A549 (cell line): Measurements from ENCODE around the gene SKAP1.

Experiments used
- POLR2A ChIP-seq: IDR thresholded peaks from 2 replicates; pipeline ENCODE4 v1.6.1; 2012; ENCODE audit warnings: mild to moderate bottlenecking, low read length
- SMC3 ChIP-seq: fragments of >200 bp; sonication (Bioruptor Twin); formaldehyde crosslinking; IDR thresholded peaks from 3 replicates; pipeline ENCODE4 v1.6.1; 2018; ENCODE audit warnings: inconsistent platforms
- ZFP36 ChIP-seq: fragments of 450-650 bp; IDR thresholded peaks from 2 replicates; pipeline ENCODE4 v1.6.1; 2014; ENCODE audit warnings: borderline replicate concordance; ENCODE audit not compliant: partially characterized antibody

DNA sequence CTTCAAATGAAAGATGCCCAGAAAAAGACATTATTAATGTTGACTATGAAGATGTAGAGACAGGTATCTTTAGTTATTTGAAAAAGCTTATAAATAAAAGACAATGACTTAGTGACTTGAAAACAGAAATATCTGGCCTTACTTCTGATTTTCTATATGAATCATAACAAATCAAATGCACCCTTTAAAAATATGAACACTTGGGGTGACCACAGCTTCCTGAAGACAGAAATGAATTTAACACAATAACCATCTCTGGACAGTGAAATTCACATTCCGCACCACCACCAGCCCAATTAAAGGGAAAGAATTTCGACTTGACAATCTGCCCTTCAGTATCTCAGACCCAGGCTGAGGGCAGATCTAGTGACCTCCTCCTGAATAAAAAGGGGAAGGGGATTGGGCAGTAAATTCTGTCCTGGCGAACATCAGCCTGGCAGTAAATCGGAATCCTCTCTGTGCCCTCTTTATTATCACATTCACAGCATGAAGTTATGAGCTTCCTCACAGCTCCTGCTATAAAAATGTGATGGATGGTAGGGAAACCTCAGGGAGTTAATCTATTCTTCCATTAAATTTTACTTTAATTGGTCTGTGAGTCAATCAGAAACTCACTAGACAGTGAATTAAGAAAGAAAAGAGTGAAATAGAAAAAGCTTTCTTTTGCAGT, 190.9 kb downstream of the SKAP1 start:
- TF ChIP-seq POLR2A = no peak
- no peak for TF ChIP-seq SMC3
- TF ChIP-seq ZFP36 = no peak
